ENCODE data around the gene SLC22A3.
A peak's percentile ranks its signal among the peaks of the same experiment; 100 is the strongest.
"Not testable (repeated sequence)": the region's sequence is repeated elsewhere in the genome, so short reads cannot be mapped to it uniquely, and the experiment has no call there.

Gene SLC22A3

GRCh38 chr6:160348223-160349019, at the start of gene SLC22A3:
TSS of gene SLC22A3 (plus strand) at chr6:160348378. CDS start at chr6:160348420, 42 bp downstream.
- Histone ChIP-seq H3K27ac (ENCODE audit: low read length) (no peak within 1 kb of the TSS), H3K27me3 (ENCODE audit: control insufficient read depth, insufficient read depth, low read length) (peaks cover 46% of the 10 kb centered on the region), H3K4me1 (ENCODE audit: control insufficient read depth, low read depth, low read length) (peaks cover 7% of the 10 kb centered on the region), H3K4me3 (ENCODE audit: low read length) (peak within 1 kb of the TSS; percentile 66), H3K9ac (ENCODE audit: low read length) (no peak within 1 kb of the TSS), H3K9me3 (ENCODE audit: control insufficient read depth, low read depth, low read length) (no peaks in the 10 kb centered on the region), H3K36me3 (ENCODE audit: control insufficient read depth, low read depth, low read length) (no peaks in the 10 kb centered on the region)

GRCh38 chr6:160299559-160299958, 48.6 kb upstream of the SLC22A3 start:
- H3K27ac ChIP-seq (ENCODE audit: low read length), result no peak overlapping the region

GRCh38 chr6:160300076-160300695, 48.0 kb upstream of the SLC22A3 start:
- no peaks in the 10 kb centered on the region for H3K27me3 ChIP-seq (ENCODE audit: control insufficient read depth, insufficient read depth, low read length)
- no peak overlapping the region for H3K4me3 ChIP-seq (ENCODE audit: low read length)
- no peak overlapping the region for H3K9ac ChIP-seq (ENCODE audit: low read length)
- peaks cover 8% of the 10 kb centered on the region for H3K4me1 ChIP-seq (ENCODE audit: control insufficient read depth, low read depth, low read length)
- no peaks in the 10 kb centered on the region for H3K36me3 ChIP-seq (ENCODE audit: control insufficient read depth, low read depth, low read length)
- H3K27ac ChIP-seq (ENCODE audit: low read length), result no peak overlapping the region
- H3K9me3 ChIP-seq (ENCODE audit: control insufficient read depth, low read depth, low read length), result no peaks in the 10 kb centered on the region

More at GRCh38 chr6:160299559-160299958, 48.6 kb upstream of the SLC22A3 start:
- no peak overlapping the region for H3K9ac ChIP-seq (ENCODE audit: low read length)
- no peak overlapping the region for H3K4me3 ChIP-seq (ENCODE audit: low read length)
- H3K36me3 ChIP-seq (ENCODE audit: control insufficient read depth, low read depth, low read length), result no peaks in the 10 kb centered on the region
- H3K27me3 ChIP-seq (ENCODE audit: control insufficient read depth, insufficient read depth, low read length), result no peaks in the 10 kb centered on the region
- H3K9me3 ChIP-seq (ENCODE audit: control insufficient read depth, low read depth, low read length), result no peaks in the 10 kb centered on the region
- peaks cover 8% of the 10 kb centered on the region for H3K4me1 ChIP-seq (ENCODE audit: control insufficient read depth, low read depth, low read length)

GRCh38 chr6:160301339-160301738, 46.8 kb upstream of the SLC22A3 start:
- Histone ChIP-seq H3K27ac (ENCODE audit: low read length) (no peak overlapping the region), H3K9ac (ENCODE audit: low read length) (no peak overlapping the region), H3K27me3 (ENCODE audit: control insufficient read depth, insufficient read depth, low read length) (no peaks in the 10 kb centered on the region), H3K4me3 (ENCODE audit: low read length) (no peak overlapping the region), H3K4me1 (ENCODE audit: control insufficient read depth, low read depth, low read length) (peaks cover 8% of the 10 kb centered on the region), H3K9me3 (ENCODE audit: control insufficient read depth, low read depth, low read length) (no peaks in the 10 kb centered on the region), H3K36me3 (ENCODE audit: control insufficient read depth, low read depth, low read length) (no peaks in the 10 kb centered on the region)

GRCh38 chr6:160302431-160303082, 45.6 kb upstream of the SLC22A3 start:
- H3K4me1 ChIP-seq (ENCODE audit: control insufficient read depth, low read depth, low read length); H3K36me3 ChIP-seq (ENCODE audit: control insufficient read depth, low read depth, low read length); H3K9ac ChIP-seq (ENCODE audit: low read length): not testable (repeated sequence)

GRCh38 chr6:160303806-160304205, 44.4 kb upstream of the SLC22A3 start:
- H3K27ac ChIP-seq (ENCODE audit: low read length), result no peak overlapping the region
- H3K9me3 ChIP-seq (ENCODE audit: control insufficient read depth, low read depth, low read length), result no peaks in the 10 kb centered on the region
- H3K36me3 ChIP-seq (ENCODE audit: control insufficient read depth, low read depth, low read length), result no peaks in the 10 kb centered on the region
- H3K4me1 ChIP-seq (ENCODE audit: control insufficient read depth, low read depth, low read length), result peaks cover 8% of the 10 kb centered on the region
- no peaks in the 10 kb centered on the region for H3K27me3 ChIP-seq (ENCODE audit: control insufficient read depth, insufficient read depth, low read length)
- no peak overlapping the region for H3K9ac ChIP-seq (ENCODE audit: low read length)
- H3K4me3 ChIP-seq (ENCODE audit: low read length), result no peak overlapping the region

More at GRCh38 chr6:160302431-160303082, 45.6 kb upstream of the SLC22A3 start:
- not testable (repeated sequence) for H3K4me3 ChIP-seq (ENCODE audit: low read length); H3K27me3 ChIP-seq (ENCODE audit: control insufficient read depth, insufficient read depth, low read length); H3K27ac ChIP-seq (ENCODE audit: low read length); H3K9me3 ChIP-seq (ENCODE audit: control insufficient read depth, low read depth, low read length)

- H3K36me3 ChIP-seq (ENCODE audit: control insufficient read depth, low read depth, low read length), result no peaks in the 10 kb centered on the region
- no peak overlapping the region for H3K4me3 ChIP-seq (ENCODE audit: low read length)
Measured at GRCh38 chr6:160305926-160306713, 42.1 kb upstream of the SLC22A3 start.

GRCh38 chr6:160309718-160310117, 38.5 kb upstream of the SLC22A3 start:
- Histone ChIP-seq H3K9ac (ENCODE audit: low read length) (no peak overlapping the region), H3K4me1 (ENCODE audit: control insufficient read depth, low read depth, low read length) (no peaks in the 10 kb centered on the region), H3K27ac (ENCODE audit: low read length) (no peak overlapping the region), H3K36me3 (ENCODE audit: control insufficient read depth, low read depth, low read length) (no peaks in the 10 kb centered on the region), H3K9me3 (ENCODE audit: control insufficient read depth, low read depth, low read length) (peaks cover 11% of the 10 kb centered on the region), H3K27me3 (ENCODE audit: control insufficient read depth, insufficient read depth, low read length) (no peaks in the 10 kb centered on the region), H3K4me3 (ENCODE audit: low read length) (no peak overlapping the region)

More at GRCh38 chr6:160305926-160306713, 42.1 kb upstream of the SLC22A3 start:
- H3K4me1 ChIP-seq (ENCODE audit: control insufficient read depth, low read depth, low read length), result no peaks in the 10 kb centered on the region
- no peaks in the 10 kb centered on the region for H3K27me3 ChIP-seq (ENCODE audit: control insufficient read depth, insufficient read depth, low read length)
- no peak overlapping the region for H3K27ac ChIP-seq (ENCODE audit: low read length)
- H3K9me3 ChIP-seq (ENCODE audit: control insufficient read depth, low read depth, low read length), result no peaks in the 10 kb centered on the region
- no peak overlapping the region for H3K9ac ChIP-seq (ENCODE audit: low read length)

GRCh38 chr6:160312900-160313299, 35.3 kb upstream of the SLC22A3 start:
- H3K27ac ChIP-seq (ENCODE audit: low read length), result no peak overlapping the region
- no peaks in the 10 kb centered on the region for H3K4me1 ChIP-seq (ENCODE audit: control insufficient read depth, low read depth, low read length)
- peaks cover 11% of the 10 kb centered on the region for H3K9me3 ChIP-seq (ENCODE audit: control insufficient read depth, low read depth, low read length)
- no peak overlapping the region for H3K4me3 ChIP-seq (ENCODE audit: low read length)
- H3K27me3 ChIP-seq (ENCODE audit: control insufficient read depth, insufficient read depth, low read length), result no peaks in the 10 kb centered on the region
- no peak overlapping the region for H3K9ac ChIP-seq (ENCODE audit: low read length)
- H3K36me3 ChIP-seq (ENCODE audit: control insufficient read depth, low read depth, low read length), result no peaks in the 10 kb centered on the region

- no peaks in the 10 kb centered on the region for H3K36me3 ChIP-seq (ENCODE audit: control insufficient read depth, low read depth, low read length)
- H3K27me3 ChIP-seq (ENCODE audit: control insufficient read depth, insufficient read depth, low read length), result no peaks in the 10 kb centered on the region
- no peak overlapping the region for H3K9ac ChIP-seq (ENCODE audit: low read length)
- no peak overlapping the region for H3K4me3 ChIP-seq (ENCODE audit: low read length)
- H3K27ac ChIP-seq (ENCODE audit: low read length), result no peak overlapping the region
- peaks cover 11% of the 10 kb centered on the region for H3K9me3 ChIP-seq (ENCODE audit: control insufficient read depth, low read depth, low read length)
- no peaks in the 10 kb centered on the region for H3K4me1 ChIP-seq (ENCODE audit: control insufficient read depth, low read depth, low read length)
Measured at GRCh38 chr6:160315310-160315709, 32.9 kb upstream of the SLC22A3 start.

GRCh38 chr6:160316261-160316660, 31.9 kb upstream of the SLC22A3 start:
- Histone ChIP-seq H3K9me3 (ENCODE audit: control insufficient read depth, low read depth, low read length) (peaks cover 11% of the 10 kb centered on the region), H3K27ac (ENCODE audit: low read length) (no peak overlapping the region), H3K9ac (ENCODE audit: low read length) (no peak overlapping the region), H3K36me3 (ENCODE audit: control insufficient read depth, low read depth, low read length) (no peaks in the 10 kb centered on the region), H3K4me1 (ENCODE audit: control insufficient read depth, low read depth, low read length) (no peaks in the 10 kb centered on the region), H3K4me3 (ENCODE audit: low read length) (no peak overlapping the region), H3K27me3 (ENCODE audit: control insufficient read depth, insufficient read depth, low read length) (no peaks in the 10 kb centered on the region)
